ENCODE results near the gene GDI1. TPM values are rescaled to one million over a fixed set of nuclear protein-coding genes. Genes with fewer than 3 reads are reported as not detected.

Gene GDI1
- total RNA-seq, 1 experiment from 2014 or later, result 137 TPM

- Histone ChIP-seq H3K27ac (ENCODE audit: low read depth, low read length, poor library complexity, severe bottlenecking) (peak within 1 kb of the TSS; percentile 78), H3K4me3 (ENCODE audit: low read depth, low read length, poor library complexity, severe bottlenecking) (peak within 1 kb of the TSS; percentile 61), H3K4me1 (ENCODE audit: insufficient read depth, low read length, poor library complexity, severe bottlenecking) (peaks cover 6% of the 10 kb centered on the region), H3K27me3 (replicated peaks; ENCODE audit: insufficient read depth, low read depth, low read length, poor library complexity) (no peaks in the 10 kb centered on the region), H3K9me3 (ENCODE audit: low read depth, low read length, poor library complexity, severe bottlenecking) (no peaks in the 10 kb centered on the region), H3K36me3 (ENCODE audit: insufficient read depth, low read length, poor library complexity, severe bottlenecking) (peaks cover 13% of the 10 kb centered on the region)
- BruUV-seq (replicated peaks), result no TSS peak
- CTCF ChIA-PET, result no interaction called here
- intact Hi-C loops (cut with micrococcal nuclease; ENCODE audit: unreplicated experiment), result no loop called here
- DNase-seq (ENCODE audit: low spot score), result peak; percentile 75
- POLR2A ChIA-PET (ENCODE audit: low non-redundant PET), result no interaction called here
- no peak for TF ChIP-seq CTCF (conservative IDR thresholded peaks at IDR 0.05; ENCODE audit: low read depth, low read length)
- no peak for TF ChIP-seq EZH2 (IDR thresholded peaks at IDR 0.05; ENCODE audit: borderline replicate concordance, low read depth, low read length, poor library complexity, severe bottlenecking)
These were observed 7.2 kb downstream of the GDI1 start, which contains the start of gene FAM50A for GRCh38 chrX:154443992-154444754. Gene FAM50A (plus strand): TSS chrX:154444141. CDS start chrX:154444236, 95 bp downstream.

- BruUV-seq (replicated peaks), result no TSS peak
- H3K9me3 ChIP-seq (ENCODE audit: low read depth, low read length, poor library complexity, severe bottlenecking), result no peaks in the 10 kb centered on the region
- POLR2A ChIA-PET (ENCODE audit: low non-redundant PET), result no interaction called here
- H3K27ac ChIP-seq (ENCODE audit: low read depth, low read length, poor library complexity, severe bottlenecking), result peak overlapping the region; percentile 78
- TF ChIP-seq EZH2 (IDR thresholded peaks at IDR 0.05; ENCODE audit: borderline replicate concordance, low read depth, low read length, poor library complexity, severe bottlenecking), result no peak
- no peak for TF ChIP-seq CTCF (conservative IDR thresholded peaks at IDR 0.05; ENCODE audit: low read depth, low read length)
- H3K36me3 ChIP-seq (ENCODE audit: insufficient read depth, low read length, poor library complexity, severe bottlenecking), result peaks cover 13% of the 10 kb centered on the region
- CTCF ChIA-PET, result no interaction called here
- H3K4me1 ChIP-seq (ENCODE audit: insufficient read depth, low read length, poor library complexity, severe bottlenecking), result peaks cover 6% of the 10 kb centered on the region
- no peaks in the 10 kb centered on the region for H3K27me3 ChIP-seq (replicated peaks; ENCODE audit: insufficient read depth, low read depth, low read length, poor library complexity)
- intact Hi-C loops (cut with micrococcal nuclease; ENCODE audit: unreplicated experiment), result no loop called here
- no peak for DNase-seq (ENCODE audit: low spot score)
- H3K4me3 ChIP-seq (ENCODE audit: low read depth, low read length, poor library complexity, severe bottlenecking), result peak overlapping the region; percentile 61
These were observed 7.8 kb downstream of the GDI1 start for GRCh38 chrX:154444755-154445246.

GRCh38 chrX:154445776-154446175 is 8.8 kb downstream of the GDI1 start:
- no peak for DNase-seq (ENCODE audit: low spot score)
- Histone ChIP-seq H3K4me3 (ENCODE audit: low read depth, low read length, poor library complexity, severe bottlenecking) (no peak overlapping the region), H3K27ac (ENCODE audit: low read depth, low read length, poor library complexity, severe bottlenecking) (no peak overlapping the region), H3K36me3 (ENCODE audit: insufficient read depth, low read length, poor library complexity, severe bottlenecking) (peaks cover 4% of the 10 kb centered on the region), H3K27me3 (replicated peaks; ENCODE audit: insufficient read depth, low read depth, low read length, poor library complexity) (no peaks in the 10 kb centered on the region), H3K4me1 (ENCODE audit: insufficient read depth, low read length, poor library complexity, severe bottlenecking) (peaks cover 6% of the 10 kb centered on the region), H3K9me3 (ENCODE audit: low read depth, low read length, poor library complexity, severe bottlenecking) (no peaks in the 10 kb centered on the region)
- CTCF ChIA-PET, result no interaction called here
- no peak for TF ChIP-seq EZH2 (IDR thresholded peaks at IDR 0.05; ENCODE audit: borderline replicate concordance, low read depth, low read length, poor library complexity, severe bottlenecking)
- TF ChIP-seq CTCF (conservative IDR thresholded peaks at IDR 0.05; ENCODE audit: low read depth, low read length), result no peak
- BruUV-seq (replicated peaks), result no TSS peak
- intact Hi-C loops (cut with micrococcal nuclease; ENCODE audit: unreplicated experiment), result no loop called here
- POLR2A ChIA-PET (ENCODE audit: low non-redundant PET), result no interaction called here

Measured in A673 (cell line).